LoVo (cell line): ENCODE data around the gene CXorf49.
"Not testable (repeated sequence)": the region's sequence is repeated elsewhere in the genome, so short reads cannot be mapped to it uniquely, and the experiment has no call there.

Source experiments
- DNase-seq: peaks from one replicate; pipeline ENCODE4 v3.0.0-alpha.2; 2016; ENCODE audit warnings: low spot score

The CXorf49 gene

DNA sequence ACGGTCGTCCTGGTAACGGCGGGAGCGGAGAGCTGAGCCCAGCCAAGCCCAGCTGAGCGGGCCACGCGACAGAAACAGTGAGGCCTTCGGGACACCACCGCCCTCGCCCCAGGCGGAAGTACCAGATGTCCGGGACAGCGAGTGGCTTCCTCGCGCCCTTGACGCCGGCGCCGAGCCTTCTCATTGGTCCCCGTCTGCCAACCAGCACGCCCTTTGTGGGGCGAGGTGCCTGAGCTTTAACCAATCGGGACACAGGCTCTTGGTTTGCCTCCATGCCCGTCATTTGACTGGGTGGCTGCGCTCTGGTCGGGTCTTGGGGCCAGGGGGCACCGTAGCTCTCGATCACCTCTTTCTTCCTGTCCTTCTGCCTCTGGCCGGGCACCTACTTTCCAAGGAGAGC is at the start of gene CXorf49:
Gene CXorf49 (minus strand): TSS at position 101 of the 400 bp plus-strand sequence. CDS start 134 bp downstream, outside the sequence.
- not testable (repeated sequence) for DNase-seq

DNA sequence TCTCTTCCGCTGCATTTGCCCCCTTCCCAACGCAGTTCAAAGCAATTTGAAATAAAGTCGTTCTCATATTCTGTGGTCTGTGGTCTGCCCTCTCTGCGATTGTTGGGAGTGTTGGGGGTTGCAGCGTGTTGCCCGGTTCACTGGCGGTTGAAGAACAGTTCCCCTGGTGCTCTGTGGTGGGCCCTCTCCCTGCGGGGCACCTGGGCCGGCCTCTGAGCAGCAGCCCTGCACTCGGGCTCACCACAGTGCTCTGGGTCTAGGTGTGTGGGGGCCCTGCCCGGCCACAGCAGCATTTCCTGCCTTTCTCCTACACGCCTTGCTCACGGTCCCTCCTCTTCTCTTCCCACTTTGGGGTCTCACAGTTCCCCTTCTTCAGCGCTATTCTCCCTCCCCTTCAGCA is 49.0 kb upstream of the CXorf49 start:
- not testable (repeated sequence) for DNase-seq

DNA sequence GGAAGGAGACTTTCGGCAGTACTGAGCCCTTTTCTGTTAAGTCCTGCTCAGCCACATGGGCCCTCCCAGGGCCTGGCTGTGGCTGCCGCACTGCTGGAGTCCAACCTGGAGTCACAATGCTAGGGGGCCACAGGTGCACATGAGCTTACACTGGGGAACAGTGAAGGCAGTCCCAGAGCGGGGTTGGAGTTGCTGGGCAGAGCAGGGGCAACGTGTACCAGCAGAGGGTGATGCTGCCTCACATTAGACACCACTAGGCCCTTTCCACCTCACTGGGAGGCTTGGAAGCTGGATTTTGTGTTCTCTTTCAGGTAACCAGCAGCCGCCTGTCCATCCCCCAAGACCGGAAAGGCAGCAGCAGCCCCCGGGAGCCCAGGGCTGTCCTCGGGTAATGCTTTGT is 47.5 kb upstream of the CXorf49 start:
- not testable (repeated sequence) for DNase-seq

DNA sequence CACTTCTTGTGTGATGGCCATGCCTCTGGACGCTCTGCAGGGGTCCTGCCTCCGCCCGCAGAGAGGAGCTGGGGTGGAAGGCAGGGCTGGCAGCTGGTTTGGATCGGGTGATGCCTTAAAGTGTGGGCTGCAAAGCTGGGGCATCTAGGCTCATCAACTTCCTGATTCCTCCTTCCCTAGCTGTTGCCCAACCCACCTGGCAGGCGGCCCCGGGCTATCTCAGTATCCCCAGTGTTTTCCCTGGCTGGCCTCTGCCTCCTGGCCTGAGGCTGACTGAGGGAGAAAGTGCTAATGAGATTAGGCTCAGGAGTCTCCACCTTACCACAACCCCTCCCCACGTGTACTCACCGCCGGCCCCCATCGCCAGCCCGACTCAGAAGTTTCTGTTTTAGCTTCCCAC is 46.7 kb upstream of the CXorf49 start:
- DNase-seq: not testable (repeated sequence)

DNA sequence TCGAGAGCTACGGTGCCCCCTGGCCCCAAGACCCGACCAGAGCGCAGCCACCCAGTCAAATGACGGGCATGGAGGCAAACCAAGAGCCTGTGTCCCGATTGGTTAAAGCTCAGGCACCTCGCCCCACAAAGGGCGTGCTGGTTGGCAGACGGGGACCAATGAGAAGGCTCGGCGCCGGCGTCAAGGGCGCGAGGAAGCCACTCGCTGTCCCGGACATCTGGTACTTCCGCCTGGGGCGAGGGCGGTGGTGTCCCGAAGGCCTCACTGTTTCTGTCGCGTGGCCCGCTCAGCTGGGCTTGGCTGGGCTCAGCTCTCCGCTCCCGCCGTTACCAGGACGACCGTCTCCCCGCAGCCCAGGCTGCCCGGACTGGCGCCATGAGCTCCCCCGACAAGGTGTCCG is 45.0 kb upstream of the CXorf49 start, which contains the start of gene CXorf49B:
Gene CXorf49B (plus strand): TSS at position 301 of the 400 bp plus-strand sequence. CDS start 75 bp downstream, at position 376.
- DNase-seq: not testable (repeated sequence)

DNA sequence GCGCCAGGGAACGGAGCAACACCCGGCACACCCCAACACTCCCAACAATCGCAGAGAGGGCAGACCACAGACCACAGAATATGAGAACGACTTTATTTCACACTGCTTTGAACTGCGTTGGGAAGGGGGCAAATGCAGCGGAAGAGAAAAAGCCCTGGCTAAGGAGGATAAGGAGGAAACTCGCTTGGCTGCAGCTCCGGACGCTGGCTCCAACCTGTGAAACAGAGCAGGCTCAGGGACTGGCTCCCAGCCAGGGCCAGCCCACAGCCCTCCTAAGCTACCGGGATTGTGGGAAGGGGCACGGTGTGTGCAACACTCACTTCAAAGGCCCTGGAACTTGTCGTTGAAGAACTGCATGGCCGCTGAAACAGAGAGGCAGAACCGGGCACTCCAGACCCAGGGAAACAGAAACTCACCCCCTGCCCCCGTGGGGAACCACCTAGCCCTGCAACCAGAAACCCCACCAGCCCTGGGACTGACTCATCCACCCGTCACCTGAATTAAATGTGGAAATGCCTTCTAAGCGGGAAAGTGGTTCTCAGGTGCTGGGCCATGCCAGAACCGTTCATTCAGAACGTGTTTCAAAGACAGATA is 42.7 kb upstream of the CXorf49 start:
- not testable (repeated sequence) for DNase-seq

DNA sequence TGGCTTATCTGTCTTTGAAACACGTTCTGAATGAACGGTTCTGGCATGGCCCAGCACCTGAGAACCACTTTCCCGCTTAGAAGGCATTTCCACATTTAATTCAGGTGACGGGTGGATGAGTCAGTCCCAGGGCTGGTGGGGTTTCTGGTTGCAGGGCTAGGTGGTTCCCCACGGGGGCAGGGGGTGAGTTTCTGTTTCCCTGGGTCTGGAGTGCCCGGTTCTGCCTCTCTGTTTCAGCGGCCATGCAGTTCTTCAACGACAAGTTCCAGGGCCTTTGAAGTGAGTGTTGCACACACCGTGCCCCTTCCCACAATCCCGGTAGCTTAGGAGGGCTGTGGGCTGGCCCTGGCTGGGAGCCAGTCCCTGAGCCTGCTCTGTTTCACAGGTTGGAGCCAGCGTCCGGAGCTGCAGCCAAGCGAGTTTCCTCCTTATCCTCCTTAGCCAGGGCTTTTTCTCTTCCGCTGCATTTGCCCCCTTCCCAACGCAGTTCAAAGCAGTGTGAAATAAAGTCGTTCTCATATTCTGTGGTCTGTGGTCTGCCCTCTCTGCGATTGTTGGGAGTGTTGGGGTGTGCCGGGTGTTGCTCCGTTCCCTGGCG is 2.3 kb upstream of the CXorf49 start:
- DNase-seq: not testable (repeated sequence)

DNA sequence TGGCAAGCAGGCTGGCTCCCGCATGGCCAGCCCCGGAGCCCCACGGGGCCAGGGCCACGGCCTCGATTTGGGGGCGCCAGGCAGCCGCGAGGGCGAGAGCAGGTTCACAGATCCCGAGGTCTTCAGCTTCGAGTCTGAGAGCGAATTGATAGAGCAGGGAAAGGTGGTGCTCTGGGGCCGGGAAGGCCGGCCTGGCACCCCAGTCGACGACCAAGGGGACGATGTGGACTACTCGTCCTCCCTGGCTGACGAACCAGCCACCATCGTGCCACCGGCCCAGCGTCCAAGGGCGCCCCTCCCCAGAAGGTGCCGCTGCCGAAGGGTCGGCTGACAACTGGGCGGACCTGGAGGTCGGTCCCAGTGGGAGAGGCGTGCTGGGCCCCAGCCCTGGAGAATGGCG is 1.1 kb upstream of the CXorf49 start:
- DNase-seq: not testable (repeated sequence)

DNA sequence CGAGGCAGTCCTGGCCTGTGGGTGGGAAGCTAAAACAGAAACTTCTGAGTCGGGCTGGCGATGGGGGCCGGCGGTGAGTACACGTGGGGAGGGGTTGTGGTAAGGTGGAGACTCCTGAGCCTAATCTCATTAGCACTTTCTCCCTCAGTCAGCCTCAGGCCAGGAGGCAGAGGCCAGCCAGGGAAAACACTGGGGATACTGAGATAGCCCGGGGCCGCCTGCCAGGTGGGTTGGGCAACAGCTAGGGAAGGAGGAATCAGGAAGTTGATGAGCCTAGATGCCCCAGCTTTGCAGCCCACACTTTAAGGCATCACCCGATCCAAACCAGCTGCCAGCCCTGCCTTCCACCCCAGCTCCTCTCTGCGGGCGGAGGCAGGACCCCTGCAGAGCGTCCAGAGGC is 1.8 kb downstream of the CXorf49 start:
- not testable (repeated sequence) for DNase-seq

DNA sequence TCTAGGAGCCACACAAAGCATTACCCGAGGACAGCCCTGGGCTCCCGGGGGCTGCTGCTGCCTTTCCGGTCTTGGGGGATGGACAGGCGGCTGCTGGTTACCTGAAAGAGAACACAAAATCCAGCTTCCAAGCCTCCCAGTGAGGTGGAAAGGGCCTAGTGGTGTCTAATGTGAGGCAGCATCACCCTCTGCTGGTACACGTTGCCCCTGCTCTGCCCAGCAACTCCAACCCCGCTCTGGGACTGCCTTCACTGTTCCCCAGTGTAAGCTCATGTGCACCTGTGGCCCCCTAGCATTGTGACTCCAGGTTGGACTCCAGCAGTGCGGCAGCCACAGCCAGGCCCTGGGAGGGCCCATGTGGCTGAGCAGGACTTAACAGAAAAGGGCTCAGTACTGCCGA is 2.5 kb downstream of the CXorf49 start:
- not testable (repeated sequence) for DNase-seq

DNA sequence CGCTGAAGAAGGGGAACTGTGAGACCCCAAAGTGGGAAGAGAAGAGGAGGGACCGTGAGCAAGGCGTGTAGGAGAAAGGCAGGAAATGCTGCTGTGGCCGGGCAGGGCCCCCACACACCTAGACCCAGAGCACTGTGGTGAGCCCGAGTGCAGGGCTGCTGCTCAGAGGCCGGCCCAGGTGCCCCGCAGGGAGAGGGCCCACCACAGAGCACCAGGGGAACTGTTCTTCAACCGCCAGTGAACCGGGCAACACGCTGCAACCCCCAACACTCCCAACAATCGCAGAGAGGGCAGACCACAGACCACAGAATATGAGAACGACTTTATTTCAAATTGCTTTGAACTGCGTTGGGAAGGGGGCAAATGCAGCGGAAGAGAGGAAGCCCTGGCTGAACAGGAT is 4.0 kb downstream of the CXorf49 start:
- not testable (repeated sequence) for DNase-seq

DNA sequence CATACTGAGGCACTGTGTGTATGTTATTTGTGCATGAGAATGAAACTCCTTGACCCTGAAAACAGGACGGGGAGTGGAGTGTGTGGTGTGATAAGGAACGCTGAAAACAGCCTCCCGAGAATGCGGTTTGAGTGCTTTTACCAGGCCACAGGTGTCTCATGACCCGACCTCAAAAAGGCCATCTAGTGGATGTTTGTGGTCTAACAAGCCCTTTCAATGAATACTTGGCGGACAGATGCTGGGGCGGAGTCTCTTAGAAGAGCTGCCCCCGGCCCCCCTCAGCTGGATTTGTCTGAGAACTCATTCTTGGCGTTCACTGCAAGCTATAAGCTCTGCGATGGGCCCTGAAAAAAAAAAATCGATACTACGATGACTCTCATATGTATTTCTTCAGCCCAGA is 15.2 kb downstream of the CXorf49 start:
- DNase-seq: not testable (repeated sequence)

DNA sequence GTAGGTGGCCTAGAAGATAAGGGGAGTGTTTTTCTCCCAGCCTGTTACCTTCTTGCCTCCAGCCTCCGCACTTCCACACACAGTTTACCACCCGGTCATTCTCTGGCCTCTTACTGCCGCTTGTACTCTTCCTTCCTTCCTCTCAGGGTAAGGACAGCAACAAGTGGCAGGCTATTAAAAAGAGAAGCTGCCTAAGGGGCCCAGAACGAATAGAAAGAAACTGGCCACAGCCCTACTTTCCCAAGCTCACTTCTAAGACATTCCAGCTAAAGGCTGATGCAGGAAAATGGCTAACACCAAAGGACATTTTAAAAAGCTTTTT is 19.1 kb downstream of the CXorf49 start:
- not testable (repeated sequence) for DNase-seq

DNA sequence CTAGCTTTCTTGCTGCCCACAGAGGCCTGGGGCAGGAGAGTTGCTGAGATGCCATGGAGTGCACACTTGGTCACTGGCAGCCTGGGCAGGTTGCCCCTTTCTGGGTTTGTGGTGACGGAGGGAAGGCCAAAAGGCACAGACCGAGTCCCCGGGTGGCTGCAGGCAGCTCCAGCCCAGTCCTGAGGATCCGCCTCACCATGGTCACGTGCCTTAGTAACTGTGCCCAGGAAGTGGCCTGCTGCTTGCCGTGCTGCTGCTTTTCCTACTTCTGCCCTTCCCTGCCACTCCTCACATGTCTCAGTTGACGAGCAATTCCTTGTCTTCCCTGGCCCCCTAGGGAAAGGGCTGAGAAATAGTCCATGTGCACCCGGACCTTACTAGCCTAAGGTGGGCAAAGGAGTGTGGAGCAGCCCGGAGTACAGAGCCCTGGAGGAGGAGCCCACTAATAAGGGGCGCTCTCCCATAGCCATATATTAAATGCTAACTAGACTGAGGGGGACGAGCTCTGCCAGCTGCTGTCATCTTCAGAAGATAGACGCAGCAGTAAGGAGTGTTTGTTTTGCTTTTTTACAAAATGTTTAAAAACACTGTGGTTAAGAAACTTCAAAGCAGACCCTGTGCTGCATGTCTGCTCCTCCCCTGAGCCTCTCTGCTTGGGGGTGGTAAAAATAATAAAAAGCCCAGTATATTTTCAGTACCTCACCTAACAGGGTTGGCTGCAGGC is 19.6 kb downstream of the CXorf49 start:
- DNase-seq: not testable (repeated sequence)

DNA sequence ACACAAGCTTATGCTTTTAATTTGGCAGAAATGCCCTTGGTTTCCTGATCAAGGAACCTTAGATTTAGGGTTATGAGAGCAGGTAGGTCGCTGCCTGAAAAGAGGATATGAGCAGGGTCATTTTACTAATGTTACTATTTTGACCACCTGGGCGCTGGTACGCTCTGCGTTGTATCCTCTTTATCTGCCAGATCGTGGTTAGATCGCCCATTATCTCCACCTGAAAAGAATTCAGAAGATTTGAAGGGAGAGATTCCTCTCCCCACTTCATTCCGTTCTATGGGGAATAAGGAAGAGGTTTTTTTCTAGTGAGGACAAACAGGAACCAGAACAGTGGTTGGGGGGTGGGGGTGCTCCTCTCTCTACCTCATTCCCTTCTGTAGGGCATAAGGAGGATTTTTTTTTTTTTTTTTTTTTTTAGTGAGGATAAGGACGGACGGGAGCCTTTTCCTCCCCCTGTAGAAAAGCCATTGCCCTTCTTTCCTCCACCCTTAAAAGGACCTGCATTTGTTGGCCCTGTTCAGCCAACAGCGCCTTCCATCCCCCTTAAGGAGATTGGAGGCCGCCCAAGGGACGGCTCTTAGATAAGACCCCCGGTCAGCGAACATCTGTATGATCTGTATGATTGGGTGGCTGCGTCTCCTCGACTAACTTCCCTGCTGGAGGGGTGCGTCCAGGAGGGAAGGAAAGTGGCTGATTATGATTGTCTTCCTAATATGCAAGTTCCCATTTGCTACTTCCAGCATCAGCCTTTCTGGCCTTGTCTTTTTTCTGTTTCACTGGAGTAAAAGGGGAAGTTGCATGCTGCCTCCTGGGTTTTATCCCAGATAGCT is 20.4 kb downstream of the CXorf49 start:
- DNase-seq: not testable (repeated sequence)

DNA sequence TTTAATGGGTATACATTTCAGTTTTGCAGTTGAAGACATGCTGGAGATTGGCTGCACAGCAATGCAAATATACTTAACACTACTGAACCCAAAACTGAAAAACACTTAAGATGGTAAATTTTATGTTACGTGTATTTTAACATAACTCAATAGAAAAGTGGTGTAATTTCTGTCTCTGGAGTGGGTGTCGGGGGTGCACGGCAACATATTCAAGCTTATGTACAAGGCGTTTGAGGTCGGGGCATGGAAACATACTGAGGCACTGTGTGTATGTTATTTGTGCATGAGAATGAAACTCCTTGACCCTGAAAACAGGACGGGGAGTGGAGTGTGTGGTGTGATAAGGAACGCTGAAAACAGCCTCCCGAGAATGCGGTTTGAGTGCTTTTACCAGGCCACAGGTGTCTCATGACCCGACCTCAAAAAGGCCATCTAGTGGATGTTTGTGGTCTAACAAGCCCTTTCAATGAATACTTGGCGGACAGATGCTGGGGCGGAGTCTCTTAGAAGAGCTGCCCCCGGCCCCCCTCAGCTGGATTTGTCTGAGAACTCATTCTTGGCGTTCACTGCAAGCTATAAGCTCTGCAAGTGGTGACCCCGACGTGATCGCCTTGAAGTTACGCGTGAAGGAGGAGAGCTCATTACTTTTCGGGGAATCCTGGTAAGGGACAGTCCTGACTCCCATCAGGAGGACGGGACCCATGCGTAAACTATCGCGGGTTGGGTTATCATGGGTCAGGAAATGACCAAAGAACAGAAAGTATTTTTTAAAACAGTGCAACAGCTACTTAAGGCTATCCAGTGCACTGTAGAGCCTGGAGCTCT is 21.2 kb downstream of the CXorf49 start:
- not testable (repeated sequence) for DNase-seq

DNA sequence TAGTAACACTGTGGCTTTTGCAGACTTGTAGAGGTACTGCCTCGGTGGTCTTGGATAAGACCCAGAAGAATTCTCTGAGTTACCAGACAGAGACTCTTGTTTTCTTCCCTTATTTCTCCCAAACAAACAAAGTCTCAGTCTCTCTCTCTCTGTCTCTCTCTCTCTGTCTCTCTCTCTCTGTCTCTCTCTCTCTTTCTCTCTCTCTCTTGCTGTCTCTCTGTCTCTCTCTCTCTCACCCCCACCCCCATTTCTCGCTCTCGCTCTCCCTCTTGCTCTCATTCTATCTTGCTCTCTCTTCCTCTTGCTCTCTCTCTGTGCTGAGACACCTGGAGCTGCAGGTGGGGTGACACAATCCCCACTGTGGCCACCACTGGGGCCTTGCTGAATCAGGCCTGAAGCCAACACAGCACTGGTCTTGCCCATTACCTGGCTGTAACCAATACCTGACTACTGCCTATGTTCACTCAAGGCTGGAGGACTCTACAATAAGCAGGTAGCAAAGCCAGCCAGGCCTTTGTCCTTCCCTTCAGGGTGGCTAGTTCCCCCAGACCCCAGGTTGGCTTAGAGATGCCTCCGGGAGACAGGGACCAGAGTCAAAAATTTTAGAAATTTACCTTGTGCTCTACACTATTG is 38.4 kb downstream of the CXorf49 start:
- no peak for DNase-seq

DNA sequence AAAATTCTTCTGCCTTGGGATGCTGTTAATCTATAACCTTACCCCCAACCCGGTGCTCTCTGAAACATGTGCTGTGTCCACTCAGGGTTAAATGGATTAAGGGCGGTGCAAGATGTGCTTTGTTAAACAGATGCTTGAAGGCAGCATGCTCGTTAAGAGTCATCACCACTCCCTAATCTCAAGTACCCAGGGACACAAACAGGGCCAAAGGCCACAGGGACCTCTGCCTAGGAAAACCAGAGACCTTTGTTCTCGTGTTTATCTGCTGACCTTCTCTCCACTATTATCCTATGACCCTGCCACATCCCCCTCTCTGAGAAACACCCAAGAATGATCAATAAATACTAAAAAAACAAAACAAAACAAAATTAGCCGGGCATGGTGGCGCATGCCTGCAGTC is 40.9 kb downstream of the CXorf49 start:
- DNase-seq: not testable (repeated sequence)

DNA sequence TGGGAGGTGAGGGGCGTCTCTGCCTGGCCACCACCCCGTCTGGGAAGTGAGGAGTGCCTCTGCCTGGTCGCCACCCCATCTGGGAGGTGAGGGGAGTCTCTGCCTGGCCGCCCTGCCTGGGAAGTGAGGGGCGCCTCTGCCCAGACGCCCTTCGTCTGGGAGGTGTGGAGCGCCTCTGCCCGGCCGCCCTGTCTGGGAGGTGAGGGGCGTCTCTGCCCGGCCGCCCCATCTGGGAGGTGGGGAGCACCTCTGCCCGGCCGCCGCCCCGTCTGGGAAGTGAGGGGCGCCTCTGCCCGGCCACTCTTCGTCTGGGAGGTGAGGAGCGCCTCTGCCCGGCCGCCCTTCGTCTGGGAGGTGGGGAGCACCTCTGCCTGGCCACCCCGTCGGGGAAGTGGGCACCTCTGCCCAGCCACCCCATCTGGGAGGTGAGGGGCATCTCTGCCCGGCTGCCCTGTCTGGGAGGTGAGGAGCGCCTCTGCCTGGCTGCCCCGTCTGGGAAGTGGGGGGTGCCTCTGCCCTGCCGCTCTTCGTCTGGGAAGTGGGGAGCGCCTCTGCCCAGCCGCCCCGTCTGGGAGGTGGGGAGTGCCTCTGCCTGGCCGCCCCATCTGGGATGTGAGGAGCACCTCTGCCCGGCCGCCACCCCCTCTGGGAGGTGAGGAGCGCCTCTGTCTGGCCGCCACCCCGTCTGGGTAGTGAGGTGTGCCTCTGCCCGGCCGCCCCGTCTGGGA is 41.9 kb downstream of the CXorf49 start:
- not testable (repeated sequence) for DNase-seq

DNA sequence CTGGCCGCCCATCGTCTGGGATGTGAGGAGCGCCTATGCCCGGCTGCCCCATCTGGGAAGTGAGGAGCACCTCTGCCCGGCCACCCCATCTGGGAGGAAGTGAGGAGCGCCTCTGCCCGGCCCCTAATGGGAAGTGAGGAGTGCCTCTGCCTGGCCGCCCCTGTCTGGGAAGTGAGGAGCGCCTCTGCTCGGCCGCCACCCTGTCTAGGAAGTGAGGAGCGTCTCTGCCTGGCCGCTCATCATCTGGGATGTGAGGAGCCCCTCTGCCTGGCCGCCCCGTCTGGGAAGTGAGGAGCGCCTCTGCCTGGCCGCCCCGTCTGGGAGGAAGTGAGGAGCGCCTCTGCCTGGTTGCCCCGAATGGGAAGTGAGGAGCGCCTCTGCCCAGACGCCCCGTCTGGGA is 42.4 kb downstream of the CXorf49 start:
- DNase-seq: not testable (repeated sequence)
